HG03469 (cell line): ENCODE measurements around the gene GRPEL2.
A peak's percentile ranks its signal among the peaks of the same experiment; 100 is the strongest.

ENCODE experiments used
- ATAC-seq: cut with Tn5 transposase; IDR thresholded peaks from one replicate; pipeline ENCODE4 v1.9.1; 2021; ENCODE audit warnings: mild to moderate bottlenecking, moderate library complexity, moderate number of reproducible peaks; ENCODE audit not compliant: unreplicated experiment

Gene GRPEL2

DNA sequence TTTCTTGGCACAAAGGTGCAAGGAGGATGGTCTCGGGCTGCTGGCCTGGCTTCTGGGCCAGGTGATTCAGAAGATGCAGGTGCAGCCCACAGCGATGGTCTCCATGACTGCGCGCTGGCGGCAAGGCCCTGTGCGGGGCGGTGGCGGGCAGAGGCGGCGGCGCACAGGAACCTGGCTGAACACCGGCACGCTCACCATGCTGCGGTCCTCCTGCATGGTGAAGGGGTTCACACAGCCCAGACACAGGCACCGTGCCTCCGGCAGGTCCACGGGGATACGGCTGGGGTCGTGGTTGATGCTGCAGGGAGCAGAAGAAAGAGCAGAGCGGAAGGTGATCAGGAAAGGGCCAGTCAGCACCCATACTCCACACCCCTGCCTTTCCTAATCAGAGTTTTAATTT lies 29.0 kb downstream of the GRPEL2 start:
- ATAC-seq = no peak

- ATAC-seq = no peak
These were observed 29.5 kb downstream of the GRPEL2 start for GRCh38 chr5:149374801-149375200.

DNA sequence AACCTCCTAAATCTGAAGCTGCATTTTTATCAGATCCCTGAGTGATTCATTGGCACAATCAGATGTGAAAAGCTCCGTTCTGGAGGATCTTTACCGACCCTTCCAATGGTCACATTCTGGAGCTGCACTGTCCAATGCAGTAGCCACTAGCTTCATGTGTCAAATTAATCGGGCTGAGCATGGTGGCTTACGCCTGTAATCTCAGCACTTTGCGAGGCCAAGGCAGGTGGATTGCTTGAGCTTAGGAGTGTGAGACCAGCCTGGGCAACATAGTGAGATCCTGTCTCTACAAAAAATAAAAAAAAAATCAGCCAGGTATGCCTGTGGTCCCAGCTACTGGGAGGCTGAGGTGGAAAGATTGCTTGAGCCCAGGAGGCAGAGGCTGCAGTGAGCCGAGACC lies 30.1 kb downstream of the GRPEL2 start:
- ATAC-seq = no peak

DNA sequence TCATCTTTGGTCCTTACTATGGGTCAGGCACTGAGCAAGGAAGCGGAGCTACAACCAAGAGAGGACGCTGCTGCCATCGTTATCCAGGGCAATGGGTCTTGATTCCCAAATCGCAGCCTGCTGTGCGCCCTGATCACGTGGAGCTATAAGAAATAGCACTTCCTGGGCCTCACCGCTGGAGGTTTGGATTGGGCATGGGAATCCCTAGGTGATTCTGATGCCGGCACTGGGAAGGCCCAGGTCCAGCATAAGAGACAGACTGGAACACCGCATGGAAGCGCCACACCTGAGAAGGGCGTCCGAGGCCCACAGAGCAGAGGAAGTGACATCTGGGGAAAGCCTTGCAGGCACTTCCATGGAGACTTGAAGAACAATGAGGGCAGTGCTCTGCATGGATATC lies 30.8 kb downstream of the GRPEL2 start:
- no peak for ATAC-seq

GRCh38 chr5:149376711-149377447 lies 31.6 kb downstream of the GRPEL2 start:
- no peak for ATAC-seq

- no peak for ATAC-seq
These were observed 33.0 kb downstream of the GRPEL2 start for GRCh38 chr5:149378241-149378820.

DNA sequence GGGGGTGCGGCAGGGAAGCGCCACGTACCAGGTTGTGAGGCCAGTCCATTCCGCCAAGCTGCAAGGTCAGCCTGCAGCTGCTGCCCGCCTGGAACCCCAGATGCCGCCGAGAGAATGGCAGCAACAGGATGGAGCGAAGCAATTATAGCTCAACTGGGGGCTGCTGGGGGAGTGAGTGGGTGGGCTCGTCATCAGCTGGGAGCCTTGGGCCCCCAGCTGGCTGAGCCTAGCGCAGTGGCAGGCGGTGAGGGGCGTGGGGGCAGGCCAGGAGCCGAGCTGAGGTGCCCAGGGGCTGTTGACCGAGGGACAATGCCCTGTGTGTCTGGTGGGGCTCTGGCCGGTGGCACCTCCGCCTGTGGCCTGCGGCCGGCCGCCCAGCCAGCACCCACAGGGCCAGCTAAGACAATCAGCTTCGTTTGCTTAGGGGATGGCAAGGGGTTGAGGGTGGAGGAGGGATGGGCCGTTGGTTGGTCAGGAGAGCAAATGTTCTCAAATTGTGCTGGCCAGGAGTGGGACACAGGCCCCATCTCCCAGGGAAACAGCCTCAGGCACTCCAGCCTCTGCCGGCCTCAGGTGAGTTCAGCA lies 34.0 kb downstream of the GRPEL2 start, which contains the start of gene IL17B:
TSS of gene IL17B (minus strand) at position 116 of the 585 bp plus-strand sequence. CDS start at position 49, 67 bp downstream.
- ATAC-seq = no peak

DNA sequence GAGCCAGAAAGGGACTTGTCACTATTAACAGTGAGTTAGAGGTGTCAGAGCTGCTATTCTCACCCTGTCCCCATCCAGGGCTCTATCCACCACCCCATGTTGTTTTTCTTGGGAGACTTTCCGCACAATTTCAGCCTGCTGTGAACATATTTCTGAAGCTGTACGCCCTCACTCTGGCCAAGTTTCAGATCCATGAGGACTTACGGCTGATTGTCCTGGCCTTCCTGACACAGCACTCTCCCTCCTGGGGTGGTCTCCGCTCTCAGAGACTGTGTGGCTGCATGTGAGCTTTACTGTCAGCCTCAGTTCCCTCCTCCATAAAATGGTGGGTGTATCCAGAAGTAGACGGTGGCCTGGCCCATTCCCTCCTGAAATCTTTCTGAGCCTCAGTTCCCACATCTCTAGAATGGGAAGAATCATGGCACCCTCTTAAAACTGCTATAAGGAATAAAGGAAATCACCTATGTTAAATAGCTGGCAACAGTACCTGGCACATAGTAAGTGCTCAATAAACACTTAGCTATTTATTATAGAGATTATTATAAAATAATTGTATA lies 34.6 kb downstream of the GRPEL2 start:
- no peak for ATAC-seq

DNA sequence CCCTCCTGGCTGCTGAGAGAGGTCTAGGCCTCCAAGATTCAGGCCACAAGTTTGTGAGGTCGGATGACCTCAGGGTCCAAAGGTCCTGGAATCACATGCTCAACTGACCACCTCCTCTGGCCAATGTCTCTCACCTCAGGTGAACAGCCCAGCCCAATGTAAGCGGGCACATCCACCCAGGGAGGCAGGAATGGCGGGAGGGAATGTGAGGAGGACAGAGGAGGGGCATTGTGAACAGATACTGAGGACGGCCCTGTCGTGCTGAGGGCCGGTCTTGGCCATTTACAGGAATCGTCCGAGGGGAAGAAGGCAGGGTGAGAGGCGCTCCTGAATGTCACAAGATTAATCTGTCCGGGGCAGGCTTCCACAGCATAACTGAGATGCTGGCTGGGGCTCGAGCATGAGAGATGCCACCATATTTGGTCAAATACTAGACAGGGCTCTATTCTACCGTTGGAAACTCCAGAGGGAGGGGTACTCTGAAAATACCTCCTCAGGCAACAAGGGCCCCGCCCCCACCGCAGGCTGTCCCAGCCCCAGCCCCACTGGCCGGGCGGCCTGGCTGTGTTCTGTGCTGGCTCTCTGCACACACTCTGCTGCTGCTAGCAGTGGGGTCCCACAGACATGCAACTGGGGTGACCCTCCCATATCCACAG lies 35.3 kb downstream of the GRPEL2 start:
- no peak for ATAC-seq

DNA sequence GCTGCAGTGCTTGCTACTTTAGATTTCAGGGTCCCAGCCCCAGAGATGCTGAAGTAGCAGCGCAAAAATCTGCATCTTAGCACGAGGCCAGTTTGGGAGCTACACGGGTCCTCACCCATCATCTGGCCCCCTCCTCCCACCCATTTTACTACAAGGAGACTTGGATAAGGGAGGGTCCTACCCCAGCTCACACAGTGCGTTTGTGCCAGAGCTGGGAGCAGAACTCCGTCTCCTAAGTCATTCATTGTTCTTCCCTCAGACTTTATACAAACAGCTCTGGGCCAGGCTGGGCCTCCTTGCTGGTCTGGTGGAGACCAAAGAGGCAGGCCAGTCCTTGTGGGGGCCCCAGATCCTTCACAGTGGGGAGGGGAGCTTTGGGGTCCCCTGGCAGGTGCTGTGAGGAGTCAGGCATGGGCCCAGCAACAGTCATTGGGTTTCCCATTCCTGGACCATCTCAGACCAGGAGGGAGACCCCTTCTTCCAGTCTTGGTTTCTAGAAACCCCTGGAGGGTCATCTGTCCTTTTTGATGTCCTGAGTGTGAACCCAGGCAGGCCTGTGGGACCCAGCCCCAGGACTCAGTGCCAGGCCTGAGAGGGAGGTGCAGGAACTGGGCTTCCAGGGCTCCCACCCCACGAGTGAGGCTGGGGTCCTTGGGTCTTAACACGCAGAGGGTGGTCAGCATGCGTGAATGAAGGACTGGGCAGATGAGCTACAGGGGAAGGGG lies 36.1 kb downstream of the GRPEL2 start:
- no peak for ATAC-seq

GRCh38 chr5:149381986-149382338 lies 36.7 kb downstream of the GRPEL2 start:
- ATAC-seq = peak; percentile 73

DNA sequence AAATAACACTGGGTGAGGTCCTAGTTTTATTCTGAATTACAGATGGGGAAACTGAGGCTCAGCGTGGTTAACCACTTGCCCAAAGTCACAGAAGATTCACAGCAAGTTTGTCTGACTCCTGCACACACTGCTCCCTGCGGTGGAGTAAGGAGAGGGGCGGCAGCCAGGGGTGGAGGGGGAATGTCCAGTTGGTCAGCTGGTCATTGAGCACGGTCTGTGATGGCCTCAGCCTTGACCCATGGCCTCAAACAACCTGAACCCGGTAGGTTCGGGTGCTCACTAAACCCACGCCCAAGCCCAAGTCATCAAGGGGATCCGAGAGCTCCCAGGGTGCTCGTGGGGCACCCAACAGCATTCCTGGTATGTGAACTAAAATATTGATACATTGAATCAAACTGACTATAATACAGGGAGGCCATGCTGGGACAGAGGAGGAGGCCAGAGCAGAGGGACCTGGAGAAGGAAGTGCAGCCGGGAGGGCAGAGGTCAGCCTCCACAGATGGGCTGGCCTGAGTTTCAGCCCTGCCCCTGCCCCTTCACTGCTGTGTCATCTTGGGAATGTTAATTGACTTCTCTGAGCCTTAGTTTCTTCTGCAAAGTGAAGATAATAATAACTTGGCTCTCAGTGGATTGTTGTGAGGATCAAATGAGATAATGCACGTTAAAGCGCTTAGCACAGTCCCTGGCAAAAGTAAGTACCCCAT lies 37.4 kb downstream of the GRPEL2 start:
- ATAC-seq = no peak

GRCh38 chr5:149383399-149383798 lies 38.1 kb downstream of the GRPEL2 start:
- no peak for ATAC-seq

DNA sequence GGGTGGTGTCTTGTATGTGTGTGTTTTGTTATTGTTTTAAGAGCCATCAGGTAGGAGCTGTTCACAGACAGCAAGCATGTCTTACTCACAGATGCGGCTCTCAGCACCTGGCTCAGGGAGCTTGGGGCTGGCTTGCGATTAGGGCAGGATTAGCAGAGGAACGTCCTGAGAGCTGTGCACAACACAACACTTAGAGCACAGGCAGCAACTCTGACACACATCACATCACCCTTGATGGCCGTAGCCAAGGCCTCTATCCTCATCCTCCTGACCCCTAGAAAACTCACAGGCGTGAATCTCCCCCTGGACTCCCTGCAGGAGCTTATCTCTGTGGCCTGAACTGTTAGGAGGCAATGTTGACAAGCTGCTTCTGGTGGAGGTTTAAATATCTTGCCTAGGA lies 40.9 kb downstream of the GRPEL2 start:
- no peak for ATAC-seq

GRCh38 chr5:149387081-149387631 lies 41.9 kb downstream of the GRPEL2 start:
- no peak for ATAC-seq

GRCh38 chr5:149387982-149388381 lies 42.7 kb downstream of the GRPEL2 start:
- ATAC-seq = no peak

GRCh38 chr5:149388498-149389190 lies 43.3 kb downstream of the GRPEL2 start:
- ATAC-seq = no peak

GRCh38 chr5:149389552-149390495 lies 44.5 kb downstream of the GRPEL2 start:
- ATAC-seq = no peak
